IPS-15b (cell line): ENCODE measurements around the gene RPS10.

Experiments
- H3K27me3 ChIP-seq: one replicate; pipeline ENCODE4 v1.6.1; 2013; ENCODE audit warnings: low read length; ENCODE audit not compliant: control insufficient read depth, insufficient read depth
- H3K36me3 ChIP-seq: one replicate; pipeline ENCODE4 v1.6.1; 2013; ENCODE audit warnings: low read length; ENCODE audit not compliant: control insufficient read depth, insufficient read depth
- H3K4me1 ChIP-seq: one replicate; pipeline ENCODE4 v1.6.1; 2013; ENCODE audit warnings: mild to moderate bottlenecking, low read length; ENCODE audit not compliant: control insufficient read depth, insufficient read depth
- H3K4me3 ChIP-seq: one replicate; pipeline ENCODE4 v1.5.1; 2013; ENCODE audit warnings: low read depth, low read length
- H3K9ac ChIP-seq: one replicate; pipeline ENCODE4 v1.6.1; 2013; ENCODE audit warnings: low read depth, mild to moderate bottlenecking, low read length
- H3K9me3 ChIP-seq: one replicate; pipeline ENCODE4 v1.6.1; 2013; ENCODE audit warnings: mild to moderate bottlenecking, low read length; ENCODE audit not compliant: control insufficient read depth, insufficient read depth

Gene RPS10

DNA sequence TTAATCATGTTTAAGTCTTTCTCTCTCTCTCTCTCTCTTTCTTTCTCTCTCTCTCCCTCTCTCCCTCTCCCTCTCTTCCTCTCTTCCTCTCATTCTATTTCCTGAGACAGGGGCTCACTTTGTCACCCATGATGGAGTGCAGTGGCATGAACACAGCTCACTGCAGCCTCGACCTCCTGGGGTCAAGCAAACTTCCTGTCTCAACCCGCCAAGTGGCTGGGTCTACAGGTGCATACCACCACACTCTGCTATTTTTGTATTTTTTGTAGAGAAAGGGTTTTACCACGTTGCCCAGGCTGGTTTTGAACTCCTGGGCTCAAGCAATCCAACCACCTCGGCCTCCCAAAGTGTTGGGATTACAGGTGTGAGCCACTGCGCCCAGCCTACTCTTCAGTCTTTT lies 15.7 kb upstream of the RPS10 start:
- no peaks in the 10 kb centered on the region for H3K27me3 ChIP-seq
- no peak overlapping the region for H3K4me3 ChIP-seq
- H3K9ac ChIP-seq, result no peak overlapping the region
- H3K36me3 ChIP-seq, result no peaks in the 10 kb centered on the region
- no peaks in the 10 kb centered on the region for H3K4me1 ChIP-seq
- H3K9me3 ChIP-seq, result no peaks in the 10 kb centered on the region

DNA sequence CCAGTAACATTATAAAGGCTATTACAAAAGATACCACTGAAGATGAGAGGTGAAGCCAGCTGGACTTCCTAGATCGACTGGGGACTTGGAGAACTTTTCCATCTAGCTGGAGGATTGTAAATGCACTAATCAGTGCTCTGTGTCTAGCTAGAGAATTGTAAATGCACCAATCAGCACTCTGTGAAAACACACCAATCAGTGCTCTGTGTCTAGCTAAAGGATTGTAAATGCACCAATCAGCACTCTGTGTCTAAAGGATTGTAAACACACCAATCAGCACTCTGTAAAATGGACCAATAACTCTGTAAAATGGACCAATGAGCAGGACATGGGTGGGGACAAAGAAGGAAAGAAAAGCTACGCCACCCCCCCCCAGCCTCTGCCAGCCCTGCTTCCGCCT lies 13.6 kb upstream of the RPS10 start:
- no peaks in the 10 kb centered on the region for H3K27me3 ChIP-seq
- no peak overlapping the region for H3K4me3 ChIP-seq
- no peaks in the 10 kb centered on the region for H3K36me3 ChIP-seq
- H3K9ac ChIP-seq, result no peak overlapping the region
- no peaks in the 10 kb centered on the region for H3K9me3 ChIP-seq
- no peaks in the 10 kb centered on the region for H3K4me1 ChIP-seq

DNA sequence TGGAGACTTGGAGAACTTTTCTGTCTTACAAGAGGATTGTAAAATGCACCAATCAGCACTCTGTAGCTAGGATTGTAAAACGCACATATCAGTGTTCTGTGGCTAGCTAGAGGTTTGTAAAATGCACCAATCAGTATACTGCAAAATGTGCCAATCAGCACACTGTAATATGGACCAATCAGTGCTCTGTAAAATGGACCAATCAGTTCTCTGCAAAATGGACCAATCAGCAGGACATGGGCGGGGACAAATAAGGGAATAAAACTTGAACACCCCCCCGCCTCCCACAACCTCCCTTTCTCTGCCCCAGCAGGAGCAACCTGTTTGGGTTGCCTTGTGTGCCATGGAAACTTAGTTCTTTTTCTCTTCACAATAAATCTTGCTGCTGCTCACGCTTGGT lies 12.8 kb upstream of the RPS10 start:
- Histone ChIP-seq H3K27me3 (no peaks in the 10 kb centered on the region), H3K4me1 (no peaks in the 10 kb centered on the region), H3K4me3 (no peak overlapping the region), H3K36me3 (no peaks in the 10 kb centered on the region), H3K9me3 (no peaks in the 10 kb centered on the region), H3K9ac (no peak overlapping the region)

DNA sequence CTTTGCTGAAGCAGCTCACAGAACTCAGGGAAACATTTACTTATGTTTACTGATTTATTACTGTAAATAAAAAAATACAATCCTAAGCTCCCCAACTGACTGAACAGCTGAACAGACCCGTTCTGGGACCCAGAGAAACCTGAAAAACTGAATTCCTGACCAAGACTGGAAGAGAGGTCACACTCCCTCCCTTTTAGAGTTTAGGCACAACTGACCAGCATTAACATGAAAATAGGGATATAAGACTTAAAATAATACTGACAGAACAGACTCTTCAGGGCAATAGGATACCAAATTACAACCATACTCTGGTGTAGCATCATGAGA lies 11.7 kb upstream of the RPS10 start:
- Histone ChIP-seq H3K27me3 (no peaks in the 10 kb centered on the region), H3K9me3 (no peaks in the 10 kb centered on the region), H3K4me1 (no peaks in the 10 kb centered on the region), H3K9ac (no peak overlapping the region), H3K36me3 (no peaks in the 10 kb centered on the region), H3K4me3 (no peak overlapping the region)

DNA sequence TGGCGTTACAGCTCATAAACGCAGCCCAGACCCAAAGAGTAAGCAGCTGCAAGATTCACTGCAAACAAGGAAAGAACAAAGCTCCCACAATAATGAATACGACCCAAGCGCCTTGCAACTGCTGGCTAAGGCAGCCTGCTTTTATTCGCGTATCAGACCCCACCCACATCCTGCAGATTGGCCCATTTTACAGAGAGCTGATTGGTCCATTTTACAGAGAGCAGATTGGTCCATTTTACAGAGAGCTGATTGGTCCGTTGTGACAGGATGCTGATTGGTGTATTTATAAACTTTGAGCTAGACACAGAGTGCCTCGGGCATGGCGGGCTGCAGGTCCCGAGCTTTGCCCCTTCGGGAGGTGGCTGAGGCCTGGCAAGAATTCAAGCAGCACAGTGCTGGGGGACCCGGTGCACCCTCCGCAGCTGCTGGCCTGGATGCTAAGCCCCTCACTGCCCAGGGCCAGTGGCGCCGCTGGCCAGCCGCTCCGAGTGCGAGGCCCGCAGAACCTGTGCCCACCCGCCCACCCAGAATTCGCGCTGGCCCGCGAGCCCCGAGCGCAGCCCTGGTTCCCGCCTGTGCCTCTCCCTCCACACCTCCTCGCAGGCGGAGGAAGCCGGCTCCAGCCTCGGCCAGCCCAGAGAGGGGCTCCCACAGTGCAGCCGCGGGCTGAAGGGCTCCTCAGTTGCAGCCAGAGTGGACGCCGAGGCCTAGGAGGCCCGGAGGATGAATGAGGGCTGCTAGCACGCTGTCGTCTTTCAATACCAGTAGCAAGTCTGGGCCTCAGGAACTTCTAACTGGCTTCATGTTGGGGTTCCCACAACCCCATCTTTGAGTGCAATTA lies 11.2 kb upstream of the RPS10 start:
- Histone ChIP-seq H3K27me3 (no peaks in the 10 kb centered on the region), H3K36me3 (no peaks in the 10 kb centered on the region), H3K4me1 (no peaks in the 10 kb centered on the region), H3K4me3 (no peak overlapping the region), H3K9ac (no peak overlapping the region), H3K9me3 (no peaks in the 10 kb centered on the region)

DNA sequence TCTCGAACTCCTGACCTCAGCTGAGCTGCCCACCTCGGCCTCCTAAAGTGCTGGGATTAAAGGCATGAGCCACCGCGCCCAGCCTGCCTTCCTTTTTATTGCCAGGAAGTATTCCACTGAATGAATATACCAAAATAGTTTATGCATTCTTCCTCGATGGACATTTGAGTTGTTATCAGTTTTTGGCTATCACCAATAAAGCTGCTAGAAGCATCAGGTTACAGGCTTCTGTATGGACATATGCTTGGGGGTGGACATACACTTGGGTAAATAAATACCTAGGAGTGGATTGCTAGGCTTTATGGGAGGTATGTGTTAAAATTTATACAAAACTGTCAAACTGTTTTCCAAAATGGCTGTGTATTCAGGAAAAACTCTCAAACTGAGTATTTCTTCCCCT lies 10.0 kb upstream of the RPS10 start:
- Histone ChIP-seq H3K27me3 (no peaks in the 10 kb centered on the region), H3K9me3 (no peaks in the 10 kb centered on the region), H3K36me3 (no peaks in the 10 kb centered on the region), H3K4me1 (no peaks in the 10 kb centered on the region), H3K4me3 (no peak overlapping the region), H3K9ac (no peak overlapping the region)

DNA sequence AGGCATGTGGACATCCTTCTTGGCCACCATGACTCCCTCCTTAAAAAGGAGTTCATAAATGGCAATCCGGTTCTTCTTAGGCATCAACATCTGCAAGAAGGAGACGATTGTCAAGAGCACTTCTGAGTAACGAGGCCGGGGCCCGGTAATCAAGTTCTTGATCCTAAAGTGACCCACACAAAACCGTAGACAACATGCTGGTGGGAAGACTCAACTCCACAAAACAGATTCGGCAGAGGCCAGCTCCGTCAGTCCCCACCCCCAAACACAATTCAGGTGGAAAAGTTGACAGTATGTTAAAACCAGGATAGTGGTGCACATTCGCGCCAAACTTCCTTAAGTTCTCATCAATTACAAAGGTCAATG lies 754 bp downstream of the RPS10 start:
- Histone ChIP-seq H3K27me3 (no peaks in the 10 kb centered on the region), H3K9me3 (no peaks in the 10 kb centered on the region), H3K9ac (peak overlapping the region; percentile 100), H3K4me1 (peaks cover 2% of the 10 kb centered on the region), H3K4me3 (peak overlapping the region; percentile 96), H3K36me3 (peaks cover 47% of the 10 kb centered on the region)

DNA sequence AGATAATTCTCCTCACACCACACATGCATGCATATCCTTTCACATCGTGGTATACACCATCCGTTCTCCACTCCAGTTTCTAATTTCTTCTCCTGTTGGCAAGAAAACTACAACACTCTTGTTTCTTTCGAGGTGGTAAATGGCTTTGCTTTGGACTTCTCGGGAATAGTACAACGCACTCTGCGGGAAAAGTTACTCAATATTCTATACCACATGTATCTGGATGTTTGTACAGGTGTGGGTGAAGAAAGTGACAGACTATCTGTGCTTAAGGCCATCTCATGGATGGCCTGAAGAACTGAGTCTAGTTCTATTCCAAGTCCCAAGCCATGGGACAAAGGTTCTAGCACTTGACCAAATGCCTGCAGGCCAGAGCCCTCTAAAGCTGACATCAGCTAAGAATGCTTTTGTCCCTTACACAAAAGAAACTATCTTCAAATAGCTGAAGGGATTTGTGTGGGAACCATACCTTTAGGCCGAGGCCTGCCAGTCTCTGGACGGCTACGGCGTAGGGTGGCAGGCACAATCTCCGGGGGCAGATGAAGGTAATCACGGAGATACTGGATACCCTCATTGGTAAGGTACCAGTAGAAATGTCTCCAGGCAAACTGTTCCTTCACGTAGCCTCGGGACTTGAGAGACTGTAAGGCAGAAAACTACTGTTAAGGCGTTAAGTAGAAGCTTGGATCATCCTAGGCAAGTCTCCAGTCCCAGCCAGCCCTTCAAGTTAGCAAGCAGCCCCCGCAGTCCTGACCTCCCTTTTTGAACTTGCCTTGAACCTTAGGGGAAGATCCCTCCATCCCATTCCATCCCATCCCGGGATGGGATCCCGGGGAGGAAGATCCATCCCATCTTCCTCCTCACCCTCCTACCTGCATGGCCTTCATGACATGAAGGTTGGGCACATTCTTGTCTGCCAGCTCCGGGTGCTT lies 1.4 kb downstream of the RPS10 start:
- H3K4me3 ChIP-seq, result peak overlapping the region; percentile 96
- H3K9ac ChIP-seq, result peak overlapping the region; percentile 100
- H3K36me3 ChIP-seq, result peaks cover 53% of the 10 kb centered on the region

DNA sequence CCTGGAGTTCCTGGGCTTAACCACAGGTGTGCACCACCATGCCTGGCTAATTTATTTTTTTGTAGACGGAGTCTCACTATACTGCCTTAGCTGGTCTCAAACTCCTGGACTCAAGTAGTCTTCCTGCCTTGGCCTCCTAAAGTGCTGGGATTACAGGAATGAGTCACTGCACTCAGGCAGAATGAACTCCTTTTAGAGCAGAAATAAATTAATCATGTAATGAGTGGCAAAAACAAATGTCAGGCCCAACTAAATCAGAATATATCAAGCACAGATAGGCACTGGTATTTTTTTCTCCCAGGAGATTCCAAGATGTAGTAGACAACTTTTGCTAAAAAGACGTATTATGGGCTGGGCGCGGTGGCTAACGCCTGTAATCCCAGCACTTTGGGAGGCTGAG lies 2.6 kb downstream of the RPS10 start:
- no peak overlapping the region for H3K9ac ChIP-seq
- H3K36me3 ChIP-seq, result peaks cover 58% of the 10 kb centered on the region
- H3K4me3 ChIP-seq, result no peak overlapping the region
- no peaks in the 10 kb centered on the region for H3K9me3 ChIP-seq
- no peaks in the 10 kb centered on the region for H3K27me3 ChIP-seq
- peaks cover 2% of the 10 kb centered on the region for H3K4me1 ChIP-seq

More for the DNA sequence above, 1.4 kb downstream of the RPS10 start:
- no peaks in the 10 kb centered on the region for H3K27me3 ChIP-seq
- peaks cover 2% of the 10 kb centered on the region for H3K4me1 ChIP-seq
- no peaks in the 10 kb centered on the region for H3K9me3 ChIP-seq

DNA sequence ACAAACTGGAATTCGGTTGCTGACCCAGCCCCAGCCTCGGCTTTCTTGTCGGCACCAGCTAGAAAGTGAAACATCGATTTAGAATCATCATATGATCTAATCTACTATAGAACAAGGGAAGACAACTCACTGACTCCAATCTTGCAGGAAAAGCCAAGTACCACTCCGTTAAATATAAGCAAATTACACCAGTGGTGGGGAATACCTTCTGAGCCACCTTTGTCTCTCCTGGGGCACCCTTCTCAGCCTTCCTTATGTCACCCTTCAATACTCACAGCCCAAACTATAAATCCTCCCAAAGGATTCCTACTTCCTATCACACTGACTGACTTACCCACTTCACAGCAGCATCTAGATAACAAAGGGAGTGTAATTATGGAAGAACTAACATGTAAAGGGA lies 7.5 kb downstream of the RPS10 start:
- no peaks in the 10 kb centered on the region for H3K27me3 ChIP-seq
- H3K9ac ChIP-seq, result no peak overlapping the region
- no peak overlapping the region for H3K4me3 ChIP-seq
- H3K9me3 ChIP-seq, result no peaks in the 10 kb centered on the region
- no peaks in the 10 kb centered on the region for H3K4me1 ChIP-seq
- H3K36me3 ChIP-seq, result peaks cover 56% of the 10 kb centered on the region

DNA sequence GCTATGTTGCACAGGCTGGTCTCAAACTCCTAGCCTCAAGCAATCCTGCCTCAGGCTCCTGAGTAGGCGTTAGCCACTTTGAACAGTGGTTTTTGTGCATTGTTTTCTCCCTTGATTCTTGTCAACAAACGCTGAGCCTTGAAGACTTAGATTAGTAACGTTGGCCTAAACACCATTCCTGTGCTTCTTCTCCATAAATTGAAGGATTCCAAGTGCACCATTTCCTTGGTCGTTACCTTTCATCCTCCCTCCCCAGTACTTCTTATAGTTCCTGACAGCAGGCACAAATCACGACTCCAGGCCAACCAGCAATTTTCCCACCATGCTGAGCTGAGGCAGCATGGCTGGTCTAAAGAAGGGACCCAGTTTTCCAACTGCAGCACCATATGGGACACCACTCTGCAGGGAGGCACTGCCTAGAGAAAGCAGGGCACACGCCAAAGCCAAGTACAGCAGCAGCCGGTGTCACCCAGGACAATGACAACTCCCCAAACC lies 8.9 kb downstream of the RPS10 start:
- H3K4me1 ChIP-seq, result no peaks in the 10 kb centered on the region
- H3K27me3 ChIP-seq, result no peaks in the 10 kb centered on the region
- no peak overlapping the region for H3K4me3 ChIP-seq
- H3K36me3 ChIP-seq, result peaks cover 42% of the 10 kb centered on the region
- no peaks in the 10 kb centered on the region for H3K9me3 ChIP-seq
- H3K9ac ChIP-seq, result no peak overlapping the region
